ENCODE results near the gene ASS1.

The ASS1 gene

DNA sequence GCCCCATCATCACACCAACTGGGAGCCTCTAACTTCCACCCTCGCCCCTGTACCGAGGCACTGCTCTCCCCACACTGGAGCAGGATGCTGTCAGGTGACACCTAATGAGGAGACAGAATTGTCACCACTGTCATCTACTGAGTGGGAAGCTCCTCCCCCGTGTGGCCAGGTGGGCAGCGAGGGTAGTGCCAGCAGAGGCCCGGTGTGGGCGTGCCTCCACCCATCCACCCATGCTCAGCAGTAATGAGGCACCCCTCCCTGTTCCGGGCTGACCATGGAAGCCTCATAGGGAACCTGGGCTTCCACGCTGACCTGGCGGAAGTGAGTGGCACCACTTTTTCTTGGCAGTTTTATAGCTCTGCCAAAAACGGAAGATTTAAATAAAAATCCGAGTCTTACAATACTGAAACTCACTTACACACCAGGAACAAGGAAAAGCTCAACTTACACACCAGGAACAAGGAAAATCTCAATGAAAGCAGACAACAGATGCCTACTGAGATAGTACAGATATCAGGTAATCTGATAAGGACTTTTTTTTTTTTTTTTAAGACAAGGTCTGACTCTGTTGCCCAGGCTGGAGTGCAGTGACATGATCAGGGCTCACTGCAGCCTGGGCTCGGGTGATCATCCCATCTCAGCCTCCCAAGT, 30.6 kb upstream of the ASS1 start:
- no peak for DNase-seq
- Histone ChIP-seq H4K91ac (ENCODE audit: low read length) (no peak overlapping the region), H2BK12ac (ENCODE audit: low read length in 2 of 2) (no peak overlapping the region), H2AK5ac (ENCODE audit: low read length, severe bottlenecking) (no peak overlapping the region), H3K27ac (ENCODE audit: low read length, poor library complexity, severe bottlenecking) (no peak overlapping the region), H3K9me3 (ENCODE audit: control insufficient read depth, low read length) (no peaks in the 10 kb centered on the region), H3K4me2 (ENCODE audit: low read length, poor library complexity, severe bottlenecking) (no peak overlapping the region), H3K9ac (ENCODE audit: low read length) (no peak overlapping the region), H3K18ac (ENCODE audit: low read depth in 1 of 2, low read length in 2 of 2) (no peak overlapping the region), H2AFZ (ENCODE audit: low read depth, low read length) (no peak overlapping the region), H3K36me3 (ENCODE audit: control insufficient read depth in 1 of 2, insufficient read depth in 2 of 2, low read depth in 1 of 2, low read length in 2 of 2) (no peaks in the 10 kb centered on the region), H3K4me3 (ENCODE audit: insufficient read depth in 1 of 2, low read depth in 1 of 2, low read length in 2 of 2) (no peak overlapping the region), H3K14ac (ENCODE audit: low read length in 2 of 2) (no peak overlapping the region), H2BK5ac (ENCODE audit: low read depth, low read length, poor library complexity, severe bottlenecking) (no peak overlapping the region), H3K23ac (ENCODE audit: low read length in 2 of 2) (no peak overlapping the region), H3K79me1 (replicated peaks; ENCODE audit: low read length, poor library complexity, severe bottlenecking) (no peaks in the 10 kb centered on the region), H4K8ac (ENCODE audit: low read length) (no peak overlapping the region), H2BK15ac (ENCODE audit: low read depth, poor library complexity, severe bottlenecking) (no peak overlapping the region), H3K4ac (ENCODE audit: low read depth in 1 of 2, low read length in 2 of 2) (no peak overlapping the region), H3K27me3 (ENCODE audit: control insufficient read depth in 1 of 2, insufficient read depth in 1 of 2, low read length in 2 of 2) (peaks cover 0 to 41% of the 10 kb centered on the region in 2 experiments), H3K4me1 (ENCODE audit: control insufficient read depth, insufficient read depth, low read depth, low read length) (no peaks in the 10 kb centered on the region), H2BK120ac (ENCODE audit: low read depth, low read length) (no peak overlapping the region)
- 96% methylated on average over 11 of the region's 12 CpGs for WGBS

DNA sequence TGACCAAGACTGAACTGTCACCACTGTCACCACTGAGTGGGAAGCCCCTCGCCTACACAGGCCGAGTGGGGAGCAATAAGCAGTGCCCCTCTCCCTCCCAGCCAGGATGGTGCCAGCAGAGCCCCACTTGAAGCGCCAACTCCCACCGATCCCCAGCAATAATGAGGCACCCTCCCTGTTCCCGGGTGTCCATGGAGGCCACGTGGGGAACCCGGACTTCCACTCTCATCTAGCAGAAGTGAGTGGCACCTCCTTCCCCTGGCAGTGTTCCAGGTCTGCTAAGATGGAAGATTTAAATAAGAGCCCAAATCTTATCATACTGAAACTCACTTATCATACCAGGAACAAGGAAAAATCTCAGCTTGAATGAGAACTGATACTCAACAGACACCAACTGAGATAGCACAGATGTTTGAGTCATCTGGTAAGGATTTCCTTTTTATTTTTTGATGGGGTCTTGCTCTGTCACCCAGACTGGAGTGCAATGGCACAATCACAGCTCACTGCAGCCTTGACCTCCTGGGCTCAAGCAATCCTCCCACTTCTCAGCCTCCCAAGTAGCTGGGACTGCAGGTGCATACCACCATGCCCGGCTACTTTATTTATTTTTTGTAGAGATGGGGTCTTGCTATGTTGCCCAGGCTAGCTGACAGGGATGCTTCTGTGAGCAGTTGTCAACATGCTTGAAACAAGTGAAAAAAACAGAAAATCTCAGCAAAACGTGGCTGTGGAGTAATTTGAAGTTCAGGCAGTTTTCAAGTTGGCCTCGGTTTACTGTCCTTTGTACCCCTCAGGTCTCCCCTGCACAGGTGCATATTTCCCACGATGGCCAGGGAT, 29.6 kb upstream of the ASS1 start:
- Histone ChIP-seq H3K27ac (ENCODE audit: low read length, poor library complexity, severe bottlenecking) (no peak overlapping the region), H2BK120ac (ENCODE audit: low read depth, low read length) (no peak overlapping the region), H3K79me1 (replicated peaks; ENCODE audit: low read length, poor library complexity, severe bottlenecking) (no peaks in the 10 kb centered on the region), H3K27me3 (ENCODE audit: control insufficient read depth in 1 of 2, insufficient read depth in 1 of 2, low read length in 2 of 2) (peaks cover 0 to 41% of the 10 kb centered on the region in 2 experiments), H3K23ac (ENCODE audit: low read length in 2 of 2) (no peak overlapping the region), H3K18ac (ENCODE audit: low read depth in 1 of 2, low read length in 2 of 2) (no peak overlapping the region), H3K4ac (ENCODE audit: low read depth in 1 of 2, low read length in 2 of 2) (no peak overlapping the region), H2BK15ac (ENCODE audit: low read depth, poor library complexity, severe bottlenecking) (no peak overlapping the region), H2BK5ac (ENCODE audit: low read depth, low read length, poor library complexity, severe bottlenecking) (no peak overlapping the region), H2BK12ac (ENCODE audit: low read length in 2 of 2) (no peak overlapping the region), H3K36me3 (ENCODE audit: control insufficient read depth in 1 of 2, insufficient read depth in 2 of 2, low read depth in 1 of 2, low read length in 2 of 2) (no peaks in the 10 kb centered on the region), H3K4me1 (ENCODE audit: control insufficient read depth, insufficient read depth, low read depth, low read length) (no peaks in the 10 kb centered on the region), H2AFZ (ENCODE audit: low read depth, low read length) (no peak overlapping the region), H4K91ac (ENCODE audit: low read length) (peak overlapping the region; percentile 11), H3K9ac (ENCODE audit: low read length) (no peak overlapping the region), H3K9me3 (ENCODE audit: control insufficient read depth, low read length) (no peaks in the 10 kb centered on the region), H3K4me2 (ENCODE audit: low read length, poor library complexity, severe bottlenecking) (no peak overlapping the region), H2AK5ac (ENCODE audit: low read length, severe bottlenecking) (no peak overlapping the region), H3K4me3 (ENCODE audit: insufficient read depth in 1 of 2, low read depth in 1 of 2, low read length in 2 of 2) (no peak overlapping the region), H4K8ac (ENCODE audit: low read length) (no peak overlapping the region), H3K14ac (ENCODE audit: low read length in 2 of 2) (no peak overlapping the region)
- DNase-seq, result no peak
- 83% methylated on average over 11 of the region's 11 CpGs for WGBS

DNA sequence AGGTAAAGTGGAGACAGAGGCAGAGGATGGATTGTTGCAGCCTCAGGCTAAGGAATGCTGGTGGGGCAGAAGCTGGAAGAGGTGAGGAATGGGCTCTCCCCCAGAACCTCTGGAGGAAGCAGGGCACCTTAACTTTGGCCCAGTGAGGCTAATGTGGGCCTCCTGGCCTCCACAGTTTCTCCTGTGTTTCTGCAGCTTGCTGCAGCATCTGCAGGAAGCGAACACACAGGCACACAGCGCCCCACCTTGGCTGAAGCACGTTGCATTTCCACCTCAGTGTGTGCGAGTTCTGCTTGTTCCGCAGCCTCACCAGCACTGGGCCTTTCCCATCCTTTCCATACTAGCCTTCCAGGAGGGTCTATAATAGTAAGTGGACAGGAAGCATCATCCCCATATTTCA, 27.2 kb upstream of the ASS1 start:
- 62% methylated on average over 3 of the region's 5 CpGs for WGBS
- H3K4me1 ChIP-seq (ENCODE audit: control insufficient read depth, insufficient read depth, low read depth, low read length), result peaks cover 15% of the 10 kb centered on the region
- no peaks in the 10 kb centered on the region for H3K9me3 ChIP-seq (ENCODE audit: control insufficient read depth, low read length)
- no peaks in the 10 kb centered on the region for H3K36me3 ChIP-seq (ENCODE audit: control insufficient read depth in 1 of 2, insufficient read depth in 2 of 2, low read depth in 1 of 2, low read length in 2 of 2)
- no peak overlapping the region for H2AK5ac ChIP-seq (ENCODE audit: low read length, severe bottlenecking)
- H3K23ac ChIP-seq (ENCODE audit: low read length in 2 of 2), result no peak overlapping the region
- no peaks in the 10 kb centered on the region for H3K79me1 ChIP-seq (replicated peaks; ENCODE audit: low read length, poor library complexity, severe bottlenecking)
- no peak overlapping the region for H3K4ac ChIP-seq (ENCODE audit: low read depth in 1 of 2, low read length in 2 of 2)
- H4K8ac ChIP-seq (ENCODE audit: low read length), result no peak overlapping the region
- H3K4me2 ChIP-seq (ENCODE audit: low read length, poor library complexity, severe bottlenecking), result no peak overlapping the region
- H3K4me3 ChIP-seq (ENCODE audit: insufficient read depth in 1 of 2, low read depth in 1 of 2, low read length in 2 of 2), result no peak overlapping the region
- no peak overlapping the region for H2BK12ac ChIP-seq (ENCODE audit: low read length in 2 of 2)
- H2BK5ac ChIP-seq (ENCODE audit: low read depth, low read length, poor library complexity, severe bottlenecking), result no peak overlapping the region
- no peak overlapping the region for H4K91ac ChIP-seq (ENCODE audit: low read length)
- no peak overlapping the region for H2BK120ac ChIP-seq (ENCODE audit: low read depth, low read length)
- H3K9ac ChIP-seq (ENCODE audit: low read length), result no peak overlapping the region
- no peak overlapping the region for H3K27ac ChIP-seq (ENCODE audit: low read length, poor library complexity, severe bottlenecking)
- no peak overlapping the region for H2AFZ ChIP-seq (ENCODE audit: low read depth, low read length)
- H3K27me3 ChIP-seq (ENCODE audit: control insufficient read depth in 1 of 2, insufficient read depth in 1 of 2, low read length in 2 of 2), result peaks cover 0 to 52% of the 10 kb centered on the region in 2 experiments
- no peak overlapping the region for H3K18ac ChIP-seq (ENCODE audit: low read depth in 1 of 2, low read length in 2 of 2)
- no peak for DNase-seq
- H2BK15ac ChIP-seq (ENCODE audit: low read depth, poor library complexity, severe bottlenecking), result no peak overlapping the region
- no peak overlapping the region for H3K14ac ChIP-seq (ENCODE audit: low read length in 2 of 2)

DNA sequence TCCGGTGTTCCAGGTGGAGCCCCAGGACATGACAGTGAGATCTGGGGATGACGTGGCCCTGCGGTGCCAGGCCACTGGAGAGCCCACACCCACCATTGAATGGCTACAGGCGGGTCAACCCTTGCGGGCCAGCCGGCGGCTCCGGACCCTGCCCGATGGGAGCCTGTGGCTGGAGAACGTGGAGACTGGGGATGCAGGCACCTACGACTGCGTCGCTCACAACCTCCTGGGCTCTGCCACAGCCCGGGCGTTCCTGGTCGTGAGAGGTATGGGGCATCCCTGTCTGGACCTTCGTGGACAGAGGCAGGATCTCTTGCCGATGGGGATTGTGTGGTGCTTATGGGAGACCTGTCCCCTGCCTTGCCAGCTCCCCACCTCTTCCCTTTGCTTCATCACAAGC, 26.0 kb upstream of the ASS1 start:
- no peaks in the 10 kb centered on the region for H3K36me3 ChIP-seq (ENCODE audit: control insufficient read depth in 1 of 2, insufficient read depth in 2 of 2, low read depth in 1 of 2, low read length in 2 of 2)
- H3K27me3 ChIP-seq (ENCODE audit: control insufficient read depth in 1 of 2, insufficient read depth in 1 of 2, low read length in 2 of 2), result peaks cover 0 to 56% of the 10 kb centered on the region in 2 experiments
- no peak overlapping the region for H3K23ac ChIP-seq (ENCODE audit: low read length in 2 of 2)
- no peak overlapping the region for H3K9ac ChIP-seq (ENCODE audit: low read length)
- H3K79me1 ChIP-seq (replicated peaks; ENCODE audit: low read length, poor library complexity, severe bottlenecking), result no peaks in the 10 kb centered on the region
- no peak overlapping the region for H3K27ac ChIP-seq (ENCODE audit: low read length, poor library complexity, severe bottlenecking)
- no peak for DNase-seq
- H3K4me1 ChIP-seq (ENCODE audit: control insufficient read depth, insufficient read depth, low read depth, low read length), result peaks cover 24% of the 10 kb centered on the region
- no peak overlapping the region for H3K4me3 ChIP-seq (ENCODE audit: insufficient read depth in 1 of 2, low read depth in 1 of 2, low read length in 2 of 2)
- H2BK12ac ChIP-seq (ENCODE audit: low read length in 2 of 2), result no peak overlapping the region
- H2AFZ ChIP-seq (ENCODE audit: low read depth, low read length), result no peak overlapping the region
- H2AK5ac ChIP-seq (ENCODE audit: low read length, severe bottlenecking), result peak overlapping the region; percentile 9
- no peak overlapping the region for H2BK15ac ChIP-seq (ENCODE audit: low read depth, poor library complexity, severe bottlenecking)
- no peaks in the 10 kb centered on the region for H3K9me3 ChIP-seq (ENCODE audit: control insufficient read depth, low read length)
- H4K91ac ChIP-seq (ENCODE audit: low read length), result no peak overlapping the region
- H3K18ac ChIP-seq (ENCODE audit: low read depth in 1 of 2, low read length in 2 of 2), result no peak overlapping the region
- H3K14ac ChIP-seq (ENCODE audit: low read length in 2 of 2), result no peak overlapping the region
- no peak overlapping the region for H3K4ac ChIP-seq (ENCODE audit: low read depth in 1 of 2, low read length in 2 of 2)
- no peak overlapping the region for H2BK5ac ChIP-seq (ENCODE audit: low read depth, low read length, poor library complexity, severe bottlenecking)
- H4K8ac ChIP-seq (ENCODE audit: low read length), result no peak overlapping the region
- WGBS, result 95% methylated on average over 17 of the region's 18 CpGs
- no peak overlapping the region for H2BK120ac ChIP-seq (ENCODE audit: low read depth, low read length)
- H3K4me2 ChIP-seq (ENCODE audit: low read length, poor library complexity, severe bottlenecking), result no peak overlapping the region
